GM19463 (cell line): ENCODE measurements around the gene ANKIB1.
"Not testable (repeated sequence)": the region's sequence is repeated elsewhere in the genome, so short reads cannot be mapped to it uniquely, and the experiment has no call there.

Source experiments
- ATAC-seq: cut with Tn5 transposase; IDR thresholded peaks from one replicate; pipeline ENCODE4 v1.9.1; 2021; ENCODE audit warnings: mild to moderate bottlenecking, moderate library complexity; ENCODE audit not compliant: unreplicated experiment

The ANKIB1 gene

GRCh38 chr7:92245487-92246359, at the start of gene ANKIB1, which contains the start of gene KRIT1:
Gene ANKIB1 (plus strand): TSS chr7:92245974. CDS start chr7:92294979, 49,005 bp downstream.
Gene KRIT1 (minus strand): TSS chr7:92245914. CDS start chr7:92242135, 3,779 bp downstream.
- ATAC-seq = peak; percentile 76

- ATAC-seq = no peak
Observed at GRCh38 chr7:92200791-92201190, 45.0 kb upstream of the ANKIB1 start.

- ATAC-seq = no peak
Observed at GRCh38 chr7:92205987-92206386, 39.8 kb upstream of the ANKIB1 start.

- no peak for ATAC-seq
Observed at GRCh38 chr7:92206672-92207071, 39.1 kb upstream of the ANKIB1 start.

- ATAC-seq = no peak
Observed at GRCh38 chr7:92221766-92222165, 24.0 kb upstream of the ANKIB1 start.

- no peak for ATAC-seq
Observed at GRCh38 chr7:92226981-92227380, 18.8 kb upstream of the ANKIB1 start.

- ATAC-seq = no peak
Observed at GRCh38 chr7:92228100-92228499, 17.7 kb upstream of the ANKIB1 start.

GRCh38 chr7:92228742-92229141, 17.0 kb upstream of the ANKIB1 start:
- no peak for ATAC-seq

- no peak for ATAC-seq
Observed at GRCh38 chr7:92230547-92230946, 15.2 kb upstream of the ANKIB1 start.

- ATAC-seq = no peak
Observed at GRCh38 chr7:92242972-92243371, 2.8 kb upstream of the ANKIB1 start.

- peak; percentile 0 for ATAC-seq
Observed at GRCh38 chr7:92244808-92245486, 827 bp upstream of the ANKIB1 start.

- peak; percentile 20 for ATAC-seq
Observed at GRCh38 chr7:92246360-92247101, 757 bp downstream of the ANKIB1 start.

GRCh38 chr7:92250603-92251002, 4.8 kb downstream of the ANKIB1 start:
- ATAC-seq = no peak

- no peak for ATAC-seq
Observed at GRCh38 chr7:92251181-92251580, 5.4 kb downstream of the ANKIB1 start.

GRCh38 chr7:92253251-92253650, 7.5 kb downstream of the ANKIB1 start:
- no peak for ATAC-seq

GRCh38 chr7:92254800-92255199, 9.0 kb downstream of the ANKIB1 start:
- ATAC-seq = not testable (repeated sequence)

GRCh38 chr7:92255308-92255707, 9.5 kb downstream of the ANKIB1 start:
- no peak for ATAC-seq

GRCh38 chr7:92259062-92259461, 13.3 kb downstream of the ANKIB1 start:
- ATAC-seq = no peak

- ATAC-seq = no peak
Observed at GRCh38 chr7:92259610-92260247, 14.0 kb downstream of the ANKIB1 start.

- ATAC-seq = no peak
Observed at GRCh38 chr7:92260248-92260781, 14.5 kb downstream of the ANKIB1 start.
